MM.1S (cell line): ENCODE data around the gene LURAP1L.

ENCODE experiments used
- DNase-seq: peaks from one replicate; pipeline ENCODE4 v3.0.0-alpha.2; 2015
- H2AFZ ChIP-seq: fragments of 300-600 bp; sonication (generic); 2 replicates; pipeline ENCODE4 v1.6.0; 2016; ENCODE audit warnings: antibody characterized with exemption, low read length
- H3F3A ChIP-seq: fragments of 300-600 bp; sonication (generic); 2 replicates; pipeline ENCODE4 v1.6.1; 2016; ENCODE audit warnings: mild to moderate bottlenecking, antibody characterized with exemption, low read length, moderate library complexity, mixed read lengths; ENCODE audit not compliant: insufficient read depth
- H3K27ac ChIP-seq: fragments of 300-600 bp; sonication (generic); 2 replicates; pipeline ENCODE4 v1.5.1; 2016; ENCODE audit warnings: mild to moderate bottlenecking, low read length
- H3K27me3 ChIP-seq: fragments of 300-600 bp; sonication (generic); replicated peaks from 2 replicates; pipeline ENCODE4 v1.6.0; 2016; ENCODE audit warnings: low read length; ENCODE audit not compliant: insufficient read depth
- H3K36me3 ChIP-seq: fragments of 300-600 bp; sonication (generic); replicated peaks from 2 replicates; pipeline ENCODE4 v1.6.1; 2016; ENCODE audit warnings: mild to moderate bottlenecking, low read length, mixed read lengths; ENCODE audit not compliant: insufficient read depth
- H3K4me1 ChIP-seq: fragments of 300-600 bp; sonication (generic); 2 replicates; pipeline ENCODE4 v1.6.1; 2016; ENCODE audit warnings: low read length, mixed read lengths
- H3K4me2 ChIP-seq: fragments of 300-600 bp; sonication (generic); 2 replicates; pipeline ENCODE4 v1.6.0; 2016; ENCODE audit warnings: low read depth, low read length
- H3K4me3 ChIP-seq: fragments of 300-600 bp; sonication (generic); 2 replicates; pipeline ENCODE4 v1.5.1; 2016; ENCODE audit warnings: low read length, mixed read lengths
- H3K79me2 ChIP-seq: fragments of 300-600 bp; sonication (generic); 2 replicates; pipeline ENCODE4 v1.6.1; 2016; ENCODE audit warnings: mixed run types, low read length, mixed read lengths
- H3K9ac ChIP-seq: fragments of 300-600 bp; sonication (generic); 2 replicates; pipeline ENCODE4 v1.6.1; 2016; ENCODE audit warnings: low read length, mixed read lengths
- H3K9me2 ChIP-seq: fragments of 300-600 bp; sonication (generic); replicated peaks from 2 replicates; pipeline ENCODE4 v1.6.1; 2016; ENCODE audit warnings: mild to moderate bottlenecking, low read length, mixed read lengths; ENCODE audit not compliant: insufficient read depth
- H3K9me3 ChIP-seq: fragments of 300-600 bp; sonication (generic); replicated peaks from 2 replicates; pipeline ENCODE4 v1.6.1; 2016; ENCODE audit warnings: mild to moderate bottlenecking, low read length, mixed read lengths; ENCODE audit not compliant: insufficient read depth
- H4K20me1 ChIP-seq: fragments of 300-600 bp; sonication (generic); 2 replicates; pipeline ENCODE4 v1.6.1; 2016; ENCODE audit warnings: mild to moderate bottlenecking, low read length, moderate library complexity, mixed read lengths; ENCODE audit not compliant: insufficient read depth
- EZH2 ChIP-seq: fragments of 300-600 bp; sonication (generic); optimal IDR thresholded peaks from 2 replicates; pipeline ENCODE3; 2017; ENCODE audit warnings: low read depth, mild to moderate bottlenecking, antibody characterized with exemption, low read length, mixed read lengths
- EZH2phosphoT487 ChIP-seq: fragments of 300-600 bp; sonication (generic); IDR thresholded peaks from 2 replicates; pipeline ENCODE4 v1.6.1; 2018; ENCODE audit warnings: antibody characterized with exemption, low read length
- TF ChIP-seq, protein P1 (sequence below): fragments of 300-600 bp; sonication (generic); IDR thresholded peaks from 2 replicates; pipeline ENCODE4 v1.5.1; 2016; ENCODE audit warnings: antibody characterized with exemption, low read length, mixed read lengths

LURAP1L gene

DNA sequence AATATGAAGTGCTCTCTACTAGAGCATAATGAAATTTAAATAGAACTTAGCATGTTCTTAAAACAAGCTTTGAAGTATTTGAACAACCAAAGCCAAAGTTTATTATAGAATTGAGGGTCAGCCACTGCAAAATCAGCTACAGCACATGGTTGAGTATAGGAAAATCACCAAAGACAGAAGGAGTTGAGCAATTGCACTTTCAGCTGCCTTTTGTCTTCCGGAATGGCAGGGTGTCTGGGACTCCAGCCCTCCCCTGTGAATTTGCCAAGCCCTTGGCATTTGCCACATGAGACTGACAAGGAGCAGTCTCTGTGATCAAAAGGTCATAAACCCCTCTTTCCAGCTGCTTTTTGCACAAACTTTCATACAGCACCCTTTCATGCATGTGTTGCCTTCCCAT lies 8.5 kb upstream of the LURAP1L start:
- Histone ChIP-seq H3K9me3 (no peaks in the 10 kb centered on the region), H3K79me2 (no peaks in the 10 kb centered on the region), H3K36me3 (no peaks in the 10 kb centered on the region), H3K9ac (no peak overlapping the region), H3K4me2 (no peak overlapping the region), H2AFZ (no peak overlapping the region), H3K27ac (no peak overlapping the region), H3K4me3 (no peak overlapping the region), H3F3A (no peaks in the 10 kb centered on the region), H3K27me3 (no peaks in the 10 kb centered on the region), H3K9me2 (no peaks in the 10 kb centered on the region), H4K20me1 (no peaks in the 10 kb centered on the region), H3K4me1 (no peaks in the 10 kb centered on the region)
- DNase-seq: no peak
- TF ChIP-seq EZH2 (no peak), EZH2phosphoT487 (no peak)
- TF ChIP-seq, protein P1, sequence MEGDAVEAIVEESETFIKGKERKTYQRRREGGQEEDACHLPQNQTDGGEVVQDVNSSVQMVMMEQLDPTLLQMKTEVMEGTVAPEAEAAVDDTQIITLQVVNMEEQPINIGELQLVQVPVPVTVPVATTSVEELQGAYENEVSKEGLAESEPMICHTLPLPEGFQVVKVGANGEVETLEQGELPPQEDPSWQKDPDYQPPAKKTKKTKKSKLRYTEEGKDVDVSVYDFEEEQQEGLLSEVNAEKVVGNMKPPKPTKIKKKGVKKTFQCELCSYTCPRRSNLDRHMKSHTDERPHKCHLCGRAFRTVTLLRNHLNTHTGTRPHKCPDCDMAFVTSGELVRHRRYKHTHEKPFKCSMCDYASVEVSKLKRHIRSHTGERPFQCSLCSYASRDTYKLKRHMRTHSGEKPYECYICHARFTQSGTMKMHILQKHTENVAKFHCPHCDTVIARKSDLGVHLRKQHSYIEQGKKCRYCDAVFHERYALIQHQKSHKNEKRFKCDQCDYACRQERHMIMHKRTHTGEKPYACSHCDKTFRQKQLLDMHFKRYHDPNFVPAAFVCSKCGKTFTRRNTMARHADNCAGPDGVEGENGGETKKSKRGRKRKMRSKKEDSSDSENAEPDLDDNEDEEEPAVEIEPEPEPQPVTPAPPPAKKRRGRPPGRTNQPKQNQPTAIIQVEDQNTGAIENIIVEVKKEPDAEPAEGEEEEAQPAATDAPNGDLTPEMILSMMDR: no peak

DNA sequence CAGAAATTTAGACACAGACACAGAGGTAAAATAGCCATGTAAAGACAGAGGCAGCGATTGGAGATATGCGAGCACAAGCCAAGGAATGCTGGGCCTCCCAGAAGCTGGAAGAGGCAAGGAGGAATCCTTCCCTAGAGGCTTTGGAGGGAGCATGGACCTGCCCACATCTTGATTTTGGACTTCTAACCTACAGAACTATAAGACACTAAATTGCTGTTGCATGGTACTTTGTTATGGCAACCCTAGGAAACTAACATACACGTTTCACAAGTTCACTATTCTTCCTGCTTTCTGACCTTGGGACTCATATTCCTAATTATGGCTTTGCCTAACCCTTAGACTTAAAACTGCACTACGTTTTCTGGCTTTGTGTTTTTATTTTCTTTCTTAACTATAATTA lies 4.6 kb upstream of the LURAP1L start:
- Histone ChIP-seq H3K9me2 (no peaks in the 10 kb centered on the region), H3K4me1 (no peaks in the 10 kb centered on the region), H3K4me2 (no peak overlapping the region), H3K9ac (no peak overlapping the region), H3F3A (no peaks in the 10 kb centered on the region; the same call in 1 of the 2 replicates), H3K27me3 (no peaks in the 10 kb centered on the region), H3K79me2 (no peaks in the 10 kb centered on the region), H3K9me3 (no peaks in the 10 kb centered on the region), H3K27ac (no peak overlapping the region), H4K20me1 (no peaks in the 10 kb centered on the region), H3K4me3 (no peak overlapping the region), H2AFZ (no peak overlapping the region), H3K36me3 (no peaks in the 10 kb centered on the region)
- TF ChIP-seq EZH2 (no peak), EZH2phosphoT487 (no peak)
- TF ChIP-seq, protein P1: no peak
- no peak for DNase-seq

DNA sequence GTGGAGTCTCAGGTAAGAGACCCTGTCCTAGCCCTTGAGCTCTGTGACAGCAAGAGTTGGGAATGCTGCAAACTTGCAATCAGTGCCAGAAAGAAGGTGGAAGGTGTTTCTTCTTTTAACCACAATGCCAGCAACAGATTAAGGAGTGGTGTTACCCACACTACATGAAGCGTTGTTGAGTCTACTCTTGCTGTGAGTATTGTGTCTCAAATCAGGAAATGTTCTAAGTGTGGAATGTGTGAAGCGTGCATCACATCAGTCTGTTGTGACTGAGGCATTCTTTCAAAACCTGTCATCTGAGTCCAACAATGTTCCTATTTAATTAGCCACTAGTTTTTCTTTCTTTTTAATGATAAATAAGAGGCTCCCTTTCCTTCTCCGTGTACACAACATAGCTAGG lies 2.9 kb upstream of the LURAP1L start:
- no peak overlapping the region for H2AFZ ChIP-seq

More for the DNA sequence above, 2.9 kb upstream of the LURAP1L start:
- Histone ChIP-seq H3K9me2 (no peaks in the 10 kb centered on the region), H3K4me3 (no peak overlapping the region), H3K4me1 (no peaks in the 10 kb centered on the region), H3K9ac (no peak overlapping the region), H4K20me1 (no peaks in the 10 kb centered on the region), H3K79me2 (peaks cover 5% of the 10 kb centered on the region), H3K4me2 (no peak overlapping the region), H3K27me3 (no peaks in the 10 kb centered on the region), H3K9me3 (no peaks in the 10 kb centered on the region), H3F3A (peaks cover 8% of the 10 kb centered on the region; the same call in 1 of the 2 replicates), H3K36me3 (no peaks in the 10 kb centered on the region), H3K27ac (no peak overlapping the region)
- TF ChIP-seq, protein P1: no peak
- TF ChIP-seq EZH2phosphoT487: no peak
- TF ChIP-seq EZH2: no peak
- DNase-seq: no peak
